ENCODE measurements around the gene ZNF423.

Gene ZNF423

GRCh38 chr16:49822649-49823370 lies 33.1 kb downstream of the ZNF423 start:
- DNase-seq, result no peak

GRCh38 chr16:49821614-49822282 lies 34.2 kb downstream of the ZNF423 start:
- DNase-seq, result no peak

GRCh38 chr16:49821156-49821555 lies 34.8 kb downstream of the ZNF423 start:
- no peak for DNase-seq

- DNase-seq, result no peak
These were observed 38.0 kb downstream of the ZNF423 start for GRCh38 chr16:49817754-49818507.

GRCh38 chr16:49816875-49817274 lies 39.0 kb downstream of the ZNF423 start:
- no peak for DNase-seq

GRCh38 chr16:49811644-49812334 lies 44.1 kb downstream of the ZNF423 start:
- no peak for DNase-seq

- no peak for DNase-seq
These were observed 45.1 kb downstream of the ZNF423 start for GRCh38 chr16:49810831-49811230.

GRCh38 chr16:49809561-49809960 lies 46.4 kb downstream of the ZNF423 start:
- no peak for DNase-seq

GRCh38 chr16:49809062-49809461 lies 46.9 kb downstream of the ZNF423 start:
- DNase-seq, result no peak

GRCh38 chr16:49806446-49806845 lies 49.5 kb downstream of the ZNF423 start:
- no peak for DNase-seq

- no peak for DNase-seq
These were observed 54.6 kb downstream of the ZNF423 start for GRCh38 chr16:49801290-49801689.

- no peak for DNase-seq
These were observed 55.0 kb downstream of the ZNF423 start for GRCh38 chr16:49800876-49801275.

- no peak for DNase-seq
These were observed 55.5 kb downstream of the ZNF423 start for GRCh38 chr16:49800441-49800840.

- DNase-seq, result no peak
These were observed 56.7 kb downstream of the ZNF423 start for GRCh38 chr16:49799172-49799571.

- DNase-seq, result no peak
These were observed 60.4 kb downstream of the ZNF423 start for GRCh38 chr16:49795513-49795912.

GRCh38 chr16:49793244-49793643 lies 62.7 kb downstream of the ZNF423 start:
- no peak for DNase-seq

- DNase-seq, result no peak
These were observed 66.3 kb downstream of the ZNF423 start for GRCh38 chr16:49789616-49790015.

GRCh38 chr16:49788986-49789385 lies 66.9 kb downstream of the ZNF423 start:
- DNase-seq, result no peak

GRCh38 chr16:49788572-49788971 lies 67.3 kb downstream of the ZNF423 start:
- no peak for DNase-seq

- DNase-seq, result no peak
These were observed 68.9 kb downstream of the ZNF423 start for GRCh38 chr16:49786926-49787557.

- no peak for DNase-seq
These were observed 69.9 kb downstream of the ZNF423 start for GRCh38 chr16:49785970-49786369.

- no peak for DNase-seq
These were observed 73.5 kb downstream of the ZNF423 start for GRCh38 chr16:49782405-49782804.

- DNase-seq, result no peak
These were observed 74.5 kb downstream of the ZNF423 start for GRCh38 chr16:49781401-49781800.

Data from stimulated activated CD4-positive, alpha-beta T cell treated with anti-CD3 and anti-CD28 coated beads, Interleukin-4, amount 100 ng/mL, for 1 hour (primary cell).